Activated naive CD4-positive, alpha-beta T cell treated with anti-CD3 and anti-CD28 coated beads, Interleukin-2, amount 50 U/mL, for 16 hours (primary cell): ENCODE measurements around the gene MSH3.

Experiments
- DNase-seq: peaks from one replicate; pipeline ENCODE4 v3.0.0-alpha.2; 2020

Gene MSH3

DNA sequence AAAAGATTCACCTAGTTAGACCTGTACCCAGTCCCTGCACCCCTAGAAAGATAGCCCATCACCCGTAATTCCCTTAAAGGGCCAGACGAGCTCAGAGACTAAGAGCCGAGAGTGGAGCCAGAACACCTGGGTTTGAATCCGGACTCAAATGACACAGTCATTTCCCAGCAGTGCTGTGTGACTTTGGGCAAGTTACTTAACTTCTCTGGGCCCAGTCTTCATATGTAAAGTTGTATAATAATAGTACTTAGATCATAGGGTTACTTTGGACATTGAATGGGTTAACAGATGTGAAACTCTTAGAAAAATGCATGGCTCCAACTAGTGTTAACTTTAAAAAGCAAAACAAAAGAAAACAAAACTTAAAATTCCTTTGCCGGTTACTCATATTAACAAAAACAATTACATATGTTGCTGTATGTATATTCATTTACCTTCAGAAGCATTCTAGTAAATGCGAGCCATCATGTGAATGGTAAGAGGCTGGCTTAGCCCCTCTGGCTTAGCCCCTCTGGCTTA, 265.3 kb downstream of the MSH3 start:
- no peak for DNase-seq

DNA sequence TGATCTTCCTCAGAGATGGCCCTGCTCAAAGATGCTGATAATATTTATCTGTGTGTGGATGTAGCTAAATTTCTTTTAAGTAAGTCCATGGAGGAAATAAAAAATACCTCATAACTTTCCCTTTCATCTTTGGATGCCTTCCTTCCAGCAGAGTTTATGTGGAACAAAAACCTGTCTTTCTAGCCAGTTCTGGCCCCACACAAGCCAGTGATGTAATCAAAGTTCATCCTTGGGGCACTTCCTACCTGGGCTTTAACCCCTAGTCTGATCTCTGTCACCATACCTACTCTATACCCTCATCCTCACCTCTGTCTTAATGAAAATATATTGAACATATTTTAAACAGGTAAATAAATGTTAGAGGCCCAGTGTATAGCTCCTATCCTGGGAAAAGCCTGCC, 265.9 kb downstream of the MSH3 start:
- DNase-seq: no peak

DNA sequence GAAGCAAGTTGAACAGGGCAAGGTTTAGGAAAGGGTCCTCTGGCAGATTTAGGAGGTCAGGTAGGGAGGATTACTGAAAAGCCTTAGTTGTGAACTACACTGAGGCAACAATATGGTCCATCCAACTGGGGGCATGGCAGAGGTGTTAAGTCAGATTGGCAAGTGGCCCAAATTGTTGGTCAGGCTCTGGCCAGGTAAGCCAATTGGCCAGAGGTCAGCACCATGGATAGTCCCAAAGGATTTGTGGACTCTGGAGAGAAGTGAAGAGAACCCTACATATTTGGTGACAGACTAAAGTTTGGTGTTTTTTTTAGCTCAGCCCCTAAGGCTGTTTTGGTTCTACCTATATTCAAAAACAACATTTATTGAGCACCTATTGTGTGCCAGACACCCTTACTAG, 266.6 kb downstream of the MSH3 start:
- no peak for DNase-seq

DNA sequence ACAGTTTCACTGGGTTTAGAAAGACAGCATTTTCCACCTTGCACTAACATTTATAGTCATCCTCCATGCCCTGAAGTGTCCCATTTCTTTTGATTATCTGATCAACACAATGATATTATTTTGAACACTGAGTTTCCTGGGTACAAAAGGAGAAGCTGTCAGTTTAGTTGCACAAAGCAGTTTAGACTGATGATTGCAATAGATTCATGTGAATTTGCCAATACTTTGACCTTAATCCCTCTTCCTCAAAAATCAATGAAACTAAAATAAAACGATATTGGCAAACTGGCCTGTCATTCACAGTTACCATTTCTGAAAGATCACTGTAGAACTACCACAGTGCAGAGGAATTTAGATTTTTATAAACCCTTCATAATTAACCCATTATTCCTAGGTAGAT, 271.5 kb downstream of the MSH3 start:
- no peak for DNase-seq
